ENCODE data around the gene SLC4A4. TPM values are rescaled to one million over a fixed set of nuclear protein-coding genes. Genes with fewer than 3 reads are reported as not detected.

Gene SLC4A4
- total RNA-seq, 6 experiments from 2014 or later, result 19.1 to 29.8 (median 25.0) TPM

- no peak for DNase-seq
- no peak overlapping the region for H3K27ac Mint-ChIP-seq
- H3K4me3 Mint-ChIP-seq, result no peak overlapping the region
- peaks cover 35% of the 10 kb centered on the region for H3K36me3 Mint-ChIP-seq (ENCODE audit: low read depth)
- H3K27me3 Mint-ChIP-seq (ENCODE audit: insufficient read depth), result no peaks in the 10 kb centered on the region
- H3K9me3 Mint-ChIP-seq, result no peaks in the 10 kb centered on the region
- peaks cover 44% of the 10 kb centered on the region for H3K4me1 Mint-ChIP-seq (ENCODE audit: low read depth)
- TF ChIP-seq CTCF (IDR thresholded peaks at IDR 0.05), result no peak
Observed at GRCh38 chr4:71476240-71476639, 137.4 kb downstream of the SLC4A4 start.

- TF ChIP-seq CTCF (IDR thresholded peaks at IDR 0.05), result no peak
- no peak overlapping the region for H3K4me3 Mint-ChIP-seq
- H3K36me3 Mint-ChIP-seq (ENCODE audit: low read depth), result peaks cover 38% of the 10 kb centered on the region
- peaks cover 8% of the 10 kb centered on the region; the same call in 1 of the 2 replicates for H3K9me3 Mint-ChIP-seq
- no peaks in the 10 kb centered on the region for H3K4me1 Mint-ChIP-seq (ENCODE audit: low read depth)
- H3K27me3 Mint-ChIP-seq (ENCODE audit: insufficient read depth), result no peaks in the 10 kb centered on the region
- no peak for DNase-seq
- H3K27ac Mint-ChIP-seq, result no peak overlapping the region
Observed at GRCh38 chr4:71486550-71487343, 147.9 kb downstream of the SLC4A4 start.

- Mint-ChIP-seq H3K9me3 (peaks cover 8% of the 10 kb centered on the region; the same call in 1 of the 2 replicates), H3K27me3 (ENCODE audit: insufficient read depth) (no peaks in the 10 kb centered on the region), H3K27ac (0 out of 2 replicates have a peak overlapping the region, but pooled peaks have one; percentile 14), H3K36me3 (ENCODE audit: low read depth) (peaks cover 36% of the 10 kb centered on the region), H3K4me3 (no peak overlapping the region), H3K4me1 (ENCODE audit: low read depth) (no peaks in the 10 kb centered on the region)
- DNase-seq, result no peak
- no peak for TF ChIP-seq CTCF (IDR thresholded peaks at IDR 0.05)
Observed at GRCh38 chr4:71487344-71487920, 148.6 kb downstream of the SLC4A4 start.

- H3K4me3 Mint-ChIP-seq, result no peak overlapping the region
- no peaks in the 10 kb centered on the region for H3K27me3 Mint-ChIP-seq (ENCODE audit: insufficient read depth)
- H3K27ac Mint-ChIP-seq, result no peak overlapping the region
- peaks cover 20% of the 10 kb centered on the region for H3K4me1 Mint-ChIP-seq (ENCODE audit: low read depth)
- peaks cover 3% of the 10 kb centered on the region for H3K36me3 Mint-ChIP-seq (ENCODE audit: low read depth)
- no peaks in the 10 kb centered on the region for H3K9me3 Mint-ChIP-seq
- DNase-seq, result no peak
- TF ChIP-seq CTCF (IDR thresholded peaks at IDR 0.05), result no peak
Observed at GRCh38 chr4:71494539-71494938, 155.7 kb downstream of the SLC4A4 start.

- peaks cover 20% of the 10 kb centered on the region for H3K4me1 Mint-ChIP-seq (ENCODE audit: low read depth)
- H3K27ac Mint-ChIP-seq, result no peak overlapping the region
- no peak for DNase-seq
- H3K27me3 Mint-ChIP-seq (ENCODE audit: insufficient read depth), result no peaks in the 10 kb centered on the region
- H3K9me3 Mint-ChIP-seq, result no peaks in the 10 kb centered on the region
- TF ChIP-seq CTCF (IDR thresholded peaks at IDR 0.05), result no peak
- no peak overlapping the region for H3K4me3 Mint-ChIP-seq
- H3K36me3 Mint-ChIP-seq (ENCODE audit: low read depth), result peaks cover 11% of the 10 kb centered on the region
Observed at GRCh38 chr4:71495454-71495853, 156.6 kb downstream of the SLC4A4 start.

All from HFFc6 (cell line).